Ishikawa (cell line): Measurements from ENCODE around the gene FAM222B.

Experiments used
- EP300 ChIP-seq: IDR thresholded peaks from 2 replicates; pipeline ENCODE4 v1.6.1; 2012; ENCODE audit warnings: borderline replicate concordance
- REST ChIP-seq: IDR thresholded peaks from 2 replicates; pipeline ENCODE4 v1.6.1; 2012; ENCODE audit warnings: low read depth, mild to moderate bottlenecking
- TAF1 ChIP-seq: IDR thresholded peaks from 2 replicates; pipeline ENCODE4 v1.6.1; 2012; ENCODE audit warnings: low read depth, mild to moderate bottlenecking

- TF ChIP-seq EP300 (no peak), TAF1 (no peak), REST (no peak)
Measured at GRCh38 chr17:28873839-28874238, 31.2 kb upstream of the FAM222B start.
